GM19397 (cell line): Measurements from ENCODE around the gene MAP3K8.

Experiments used
- ATAC-seq: cut with Tn5 transposase; IDR thresholded peaks from one replicate; pipeline ENCODE4 v1.9.1; 2021; ENCODE audit warnings: mild to moderate bottlenecking, moderate library complexity; ENCODE audit not compliant: unreplicated experiment

Gene MAP3K8

DNA sequence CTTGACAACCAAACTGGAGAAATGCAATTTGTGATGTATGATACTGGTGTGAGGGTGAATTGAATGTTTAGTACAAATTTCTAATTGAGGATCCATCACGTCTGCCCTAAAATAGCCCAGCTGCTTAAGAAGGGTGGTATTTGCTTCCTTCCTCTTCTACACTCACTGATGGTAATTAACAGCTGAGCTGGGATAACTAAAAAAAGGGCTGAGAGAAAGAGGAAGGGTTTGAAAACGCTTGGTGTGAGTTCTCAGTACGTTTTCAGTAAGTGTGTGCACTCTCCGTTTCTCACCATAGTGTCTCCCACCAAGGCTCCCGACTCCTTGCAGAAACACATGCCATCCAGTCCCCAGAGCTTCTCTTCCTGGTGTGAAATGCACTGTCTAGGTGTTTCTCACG is 54.3 kb downstream of the MAP3K8 start:
- ATAC-seq, result no peak

DNA sequence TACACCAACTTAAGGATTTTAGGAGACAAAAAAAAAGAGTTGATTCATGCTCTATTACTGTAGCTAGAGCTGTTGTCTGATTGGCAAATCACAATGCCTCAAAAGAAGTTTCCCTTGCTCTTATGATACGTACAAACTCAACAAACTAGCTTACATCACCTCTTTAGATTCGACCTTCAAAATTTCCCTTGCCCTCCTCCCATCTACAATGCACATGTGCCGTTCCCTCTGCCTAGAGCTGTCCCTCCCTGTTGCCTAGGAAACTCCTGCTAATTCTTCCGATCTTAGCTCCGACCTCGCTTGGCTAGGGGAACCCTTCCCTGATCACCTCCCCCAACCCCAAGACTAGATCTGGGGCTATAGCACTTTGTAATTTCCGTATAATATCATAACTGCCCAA is 55.4 kb downstream of the MAP3K8 start:
- ATAC-seq, result no peak

DNA sequence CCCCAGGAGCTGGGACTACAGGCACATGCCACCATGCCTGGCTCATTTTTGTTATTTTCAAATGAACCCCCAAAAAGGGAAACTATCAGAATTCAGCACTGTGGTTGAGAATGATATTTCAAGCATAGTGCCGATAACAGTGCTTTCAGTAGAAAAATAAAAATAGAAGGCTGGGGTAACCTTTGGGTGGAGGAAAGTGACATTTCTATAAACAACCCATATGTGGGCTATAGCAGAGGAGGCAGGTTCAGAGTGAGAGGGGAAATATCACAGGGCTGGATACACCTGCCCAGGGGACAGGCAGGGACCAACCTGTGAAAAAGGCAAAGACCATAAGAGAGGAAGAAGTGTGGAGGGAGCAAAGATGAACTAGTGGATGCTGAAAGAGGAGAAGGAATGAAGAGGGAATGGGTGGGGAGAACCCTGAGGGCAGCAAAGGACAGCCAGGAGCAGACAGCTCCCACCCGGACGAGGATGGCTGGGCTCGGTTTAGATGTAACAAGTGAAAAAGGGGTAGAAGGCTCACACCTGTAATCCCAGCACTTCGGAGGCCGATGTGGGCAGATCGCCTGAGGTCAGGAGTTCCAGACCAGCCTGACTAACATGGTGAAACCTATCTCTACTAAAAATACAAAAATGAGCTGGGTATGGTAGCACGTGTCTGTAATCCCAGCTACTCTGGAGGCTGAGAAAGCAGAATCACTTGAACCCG is 56.5 kb downstream of the MAP3K8 start:
- no peak for ATAC-seq

DNA sequence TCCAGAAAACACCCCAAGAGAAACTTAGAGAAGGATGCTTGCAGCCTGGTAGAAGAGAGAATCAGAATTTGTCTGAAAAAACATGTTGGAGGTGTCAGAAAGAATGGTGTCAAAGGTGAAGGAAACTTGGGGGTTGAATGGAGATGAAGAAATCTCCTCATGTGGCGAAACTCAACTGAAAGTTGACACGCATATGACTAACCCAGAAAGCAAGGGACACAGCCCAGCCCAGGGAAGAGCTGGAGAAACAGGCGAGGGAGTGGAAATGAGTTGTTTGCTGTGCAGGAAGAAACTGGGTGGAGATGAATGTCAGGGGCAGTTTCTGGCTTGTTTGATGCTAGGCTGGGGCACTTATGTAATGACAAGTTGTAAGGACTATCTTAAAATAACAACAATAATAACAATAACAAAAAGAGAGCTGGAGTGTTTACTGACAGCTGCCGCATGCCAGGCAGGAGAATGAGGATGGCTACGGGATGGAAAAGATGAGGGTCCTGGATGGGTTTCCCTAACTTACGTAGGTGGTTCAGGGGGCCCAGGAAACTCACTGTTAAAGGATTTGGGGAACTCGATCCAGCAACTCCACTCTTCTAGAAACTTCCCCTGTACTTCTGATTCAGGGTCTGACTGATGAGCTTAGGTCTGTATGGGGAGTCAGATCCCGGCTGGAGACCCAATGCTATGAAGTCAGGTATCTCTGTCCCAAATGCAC is 57.4 kb downstream of the MAP3K8 start:
- ATAC-seq, result no peak

DNA sequence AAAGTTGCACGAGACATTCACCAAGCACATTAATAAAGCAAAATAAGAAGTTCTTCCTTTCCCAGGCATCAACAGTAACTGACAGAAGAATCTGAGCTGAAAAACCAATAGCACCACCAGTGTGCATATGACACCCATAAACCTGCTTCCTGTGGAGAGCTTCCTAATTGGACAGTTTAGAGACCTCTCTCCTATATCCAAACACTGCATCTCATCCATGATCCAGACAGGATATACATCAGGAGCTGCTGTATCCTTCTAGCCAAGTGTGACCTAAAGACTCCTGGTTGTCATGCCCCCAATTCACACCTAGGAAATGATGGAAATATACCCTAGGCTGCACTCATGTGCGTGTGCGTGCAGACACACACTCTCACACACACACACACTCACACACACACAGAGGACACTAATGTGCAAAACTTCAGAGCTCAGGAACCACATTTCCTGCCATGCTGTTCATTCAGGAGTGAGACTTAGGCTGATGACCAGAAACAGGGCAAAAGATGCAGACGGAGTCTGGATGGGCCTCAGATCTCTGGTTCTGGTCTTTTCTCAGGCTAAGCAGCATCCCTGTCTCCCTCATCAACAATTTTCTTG is 58.0 kb downstream of the MAP3K8 start:
- no peak for ATAC-seq

DNA sequence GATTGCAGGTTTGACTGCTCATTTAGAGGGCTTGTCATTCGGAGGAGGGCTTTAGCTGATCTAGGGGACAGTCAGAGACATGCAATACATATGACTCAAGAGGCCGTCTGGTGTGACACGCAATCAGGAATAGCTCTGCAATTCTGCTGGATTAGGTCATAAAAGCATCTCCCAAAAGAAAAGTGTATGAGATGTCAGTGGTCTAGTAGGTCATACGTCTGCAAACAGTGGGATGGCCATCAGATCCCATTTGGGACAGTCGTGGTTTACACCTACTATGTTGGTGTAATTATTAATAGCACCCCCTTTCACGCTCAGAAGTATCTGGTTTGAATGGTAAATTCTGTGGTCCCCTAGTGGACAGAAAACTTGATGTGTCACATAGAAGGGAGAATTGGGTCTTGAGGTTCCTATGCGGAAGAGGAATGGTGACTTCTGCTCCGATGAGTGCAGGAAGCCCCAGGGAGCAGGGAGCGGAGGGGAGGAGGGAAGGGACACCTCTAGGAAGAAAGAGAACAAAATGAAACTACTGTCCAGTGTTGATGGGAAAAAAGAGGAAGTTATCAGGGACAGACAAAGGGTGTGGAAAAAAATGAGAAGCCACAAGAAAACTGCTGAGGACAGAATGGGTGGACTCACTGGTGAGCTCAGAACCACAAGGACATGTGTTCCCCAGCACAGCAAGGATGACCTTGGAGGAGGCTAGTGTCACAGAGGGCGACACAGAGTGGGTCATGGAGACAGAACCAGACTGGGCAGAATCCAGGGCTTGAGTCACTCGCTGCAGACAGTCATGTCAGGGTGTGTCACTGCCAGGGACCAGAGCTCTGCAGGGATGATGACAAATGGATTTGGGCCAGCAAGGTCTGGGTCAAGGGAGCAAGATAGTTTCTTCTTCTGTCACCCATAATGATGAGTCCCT is 59.9 kb downstream of the MAP3K8 start:
- peak; percentile 38 for ATAC-seq

DNA sequence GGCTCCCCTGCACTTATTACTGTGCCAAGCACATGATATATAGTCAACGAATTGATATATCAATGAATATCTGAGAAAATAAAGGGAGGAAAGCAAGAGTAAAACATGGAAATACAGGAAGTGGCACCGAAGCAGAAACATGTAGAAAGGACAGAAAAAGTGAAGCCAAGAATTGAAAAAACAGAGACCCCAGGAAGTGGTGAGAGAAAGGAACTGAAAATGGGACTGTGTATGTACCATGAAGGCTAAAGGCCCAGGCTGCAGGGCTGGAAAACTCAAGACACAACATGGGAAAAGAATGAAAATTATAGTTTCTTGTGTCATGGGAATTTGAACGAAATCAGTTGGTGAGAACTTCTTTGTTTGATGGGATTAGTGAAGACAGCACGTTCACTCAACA is 60.6 kb downstream of the MAP3K8 start:
- ATAC-seq, result no peak

DNA sequence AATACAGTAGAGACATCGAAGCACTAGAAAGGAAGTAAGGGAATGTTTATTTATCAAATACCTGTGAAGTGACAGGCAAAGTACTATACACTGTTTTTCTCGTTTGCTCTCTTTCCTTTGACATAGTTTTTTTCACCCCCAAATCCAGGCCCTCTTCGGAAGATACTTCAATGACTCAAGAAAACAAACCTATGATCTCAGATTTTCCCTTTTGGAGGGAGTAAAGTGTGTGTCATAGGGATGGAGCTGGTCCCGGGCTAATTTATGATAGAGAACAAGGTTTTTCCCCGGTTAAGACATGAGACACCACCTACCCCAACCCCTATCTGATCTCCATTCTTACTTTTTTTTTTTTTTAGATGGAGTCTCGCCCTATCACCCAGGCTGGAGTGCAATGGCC is 61.7 kb downstream of the MAP3K8 start:
- no peak for ATAC-seq

DNA sequence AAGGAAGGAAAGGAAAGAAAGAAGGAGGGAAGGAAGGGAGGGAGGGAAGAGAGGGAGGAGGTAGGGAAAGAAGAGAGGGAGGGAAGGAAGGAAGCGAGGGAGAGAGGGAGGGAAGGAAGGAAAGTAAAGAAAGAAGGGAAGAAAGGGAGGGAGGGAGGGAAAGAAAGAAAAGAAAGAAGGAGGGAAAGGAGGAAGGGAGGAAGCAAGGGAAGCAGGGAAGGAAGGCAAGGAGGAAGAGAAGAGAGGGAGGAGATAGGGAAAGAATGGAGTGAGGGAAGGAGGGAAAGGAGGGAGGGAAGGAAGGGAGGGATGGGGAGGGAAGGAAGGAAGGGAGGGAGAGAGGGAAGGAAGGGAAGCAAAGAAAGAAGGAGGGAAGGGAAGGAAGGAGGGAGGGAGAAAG is 65.8 kb downstream of the MAP3K8 start:
- no peak for ATAC-seq

DNA sequence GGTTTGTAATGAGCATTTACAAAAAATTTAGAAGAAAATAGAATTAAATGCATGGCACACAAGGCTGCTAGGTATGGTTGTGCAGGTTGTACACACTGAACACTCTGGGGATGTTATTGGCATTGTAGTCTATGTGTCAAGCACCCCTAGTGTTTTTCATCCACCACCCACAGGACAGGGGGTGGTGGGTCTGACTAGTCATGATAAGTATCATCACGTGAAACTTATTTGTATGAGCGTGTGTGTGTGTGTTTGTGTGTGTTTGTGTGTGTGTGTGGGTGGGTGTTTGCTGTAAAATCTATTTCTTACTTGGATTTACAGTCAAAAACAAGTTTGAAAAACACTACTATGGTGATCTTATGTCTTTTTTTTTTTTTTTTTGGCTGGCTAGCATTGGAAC is 66.5 kb downstream of the MAP3K8 start:
- ATAC-seq, result no peak

DNA sequence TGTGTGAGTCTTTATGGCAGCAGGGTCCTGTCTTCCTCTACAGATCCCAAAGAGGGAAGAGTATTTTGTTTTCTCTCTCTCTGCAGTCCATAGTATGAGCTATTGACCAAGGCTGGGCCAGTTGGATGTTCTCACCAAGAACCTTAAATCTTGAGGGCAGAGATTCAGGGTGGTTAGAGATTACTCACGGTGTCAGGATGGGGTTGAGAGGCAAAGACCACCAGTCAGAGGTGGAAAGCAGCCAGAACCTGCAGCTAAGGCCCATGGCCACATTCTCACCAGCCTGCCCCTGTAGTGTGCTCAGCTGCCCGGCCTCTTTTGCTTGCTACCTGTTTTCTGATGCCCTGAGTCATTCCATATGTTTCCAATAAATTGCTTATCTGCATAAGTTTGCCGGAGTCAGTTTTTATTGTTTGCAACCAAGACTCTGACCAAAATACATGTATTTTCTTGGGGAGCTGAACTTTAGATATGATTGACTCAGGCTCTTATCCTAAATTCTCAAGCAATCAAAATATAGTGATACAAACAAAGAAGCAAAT is 67.0 kb downstream of the MAP3K8 start:
- ATAC-seq, result no peak

DNA sequence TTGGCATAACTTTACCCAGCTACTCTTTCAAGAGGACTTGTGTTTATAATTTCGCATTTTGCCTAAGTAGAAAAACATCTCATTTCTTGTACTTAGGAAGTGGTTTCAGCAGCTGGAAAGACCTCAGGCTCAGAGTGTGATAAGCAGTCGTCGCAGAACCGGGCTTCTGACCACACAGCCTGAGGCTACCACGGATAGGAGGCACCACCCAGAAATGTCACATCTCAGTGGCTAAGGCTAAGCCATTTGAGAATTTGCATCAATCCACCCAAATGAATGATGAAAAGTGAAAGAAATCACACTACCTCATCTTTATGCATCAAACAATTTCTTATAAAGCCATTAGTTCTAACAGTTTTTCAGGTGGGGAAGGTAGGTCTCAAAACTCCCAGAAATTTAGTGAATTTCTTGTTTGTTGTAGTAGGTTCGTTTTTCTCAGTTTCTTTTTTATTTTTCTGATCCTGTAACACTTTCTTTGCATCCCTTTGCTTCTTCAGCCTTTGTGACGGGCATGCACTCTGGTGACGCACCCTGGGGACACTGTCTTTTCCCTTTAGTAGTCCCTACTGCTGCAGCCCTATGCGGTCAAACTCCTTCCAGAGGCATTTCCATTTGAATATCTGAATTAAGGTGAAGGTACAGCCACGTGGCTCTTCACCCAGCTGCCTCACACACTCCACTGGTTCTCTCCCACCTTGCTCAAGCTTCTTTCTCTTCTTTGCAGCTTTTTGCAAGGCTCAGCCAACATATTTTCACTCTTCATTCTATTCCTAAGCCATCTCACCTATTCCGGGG is 68.5 kb downstream of the MAP3K8 start:
- peak; percentile 75 for ATAC-seq

DNA sequence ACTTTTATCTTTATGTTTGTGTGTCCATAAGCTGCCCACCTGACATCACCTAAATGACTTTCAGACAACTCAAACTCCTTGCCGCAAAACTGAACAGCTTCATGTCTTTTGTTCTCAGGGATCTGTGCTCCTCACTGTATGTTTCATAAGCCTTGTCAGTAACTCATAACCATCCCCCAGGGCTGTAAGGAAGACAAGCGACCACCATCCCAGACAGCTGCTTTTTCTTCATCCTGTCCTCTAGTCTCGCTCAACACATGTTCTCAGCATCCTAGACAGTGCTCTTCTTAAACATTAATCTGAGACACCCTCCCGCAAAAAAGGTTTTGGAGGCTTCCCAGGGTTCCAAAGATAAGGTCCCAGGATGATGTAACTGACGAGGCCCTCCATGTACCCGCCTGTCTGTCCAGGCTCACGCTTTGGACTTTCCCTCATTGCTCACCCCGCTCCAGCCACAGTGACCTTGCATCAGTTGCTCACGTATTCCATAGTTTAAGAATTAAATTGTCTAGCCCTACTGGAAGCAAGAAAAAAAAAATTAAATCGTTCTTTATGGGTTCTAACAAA is 69.8 kb downstream of the MAP3K8 start:
- ATAC-seq, result no peak

DNA sequence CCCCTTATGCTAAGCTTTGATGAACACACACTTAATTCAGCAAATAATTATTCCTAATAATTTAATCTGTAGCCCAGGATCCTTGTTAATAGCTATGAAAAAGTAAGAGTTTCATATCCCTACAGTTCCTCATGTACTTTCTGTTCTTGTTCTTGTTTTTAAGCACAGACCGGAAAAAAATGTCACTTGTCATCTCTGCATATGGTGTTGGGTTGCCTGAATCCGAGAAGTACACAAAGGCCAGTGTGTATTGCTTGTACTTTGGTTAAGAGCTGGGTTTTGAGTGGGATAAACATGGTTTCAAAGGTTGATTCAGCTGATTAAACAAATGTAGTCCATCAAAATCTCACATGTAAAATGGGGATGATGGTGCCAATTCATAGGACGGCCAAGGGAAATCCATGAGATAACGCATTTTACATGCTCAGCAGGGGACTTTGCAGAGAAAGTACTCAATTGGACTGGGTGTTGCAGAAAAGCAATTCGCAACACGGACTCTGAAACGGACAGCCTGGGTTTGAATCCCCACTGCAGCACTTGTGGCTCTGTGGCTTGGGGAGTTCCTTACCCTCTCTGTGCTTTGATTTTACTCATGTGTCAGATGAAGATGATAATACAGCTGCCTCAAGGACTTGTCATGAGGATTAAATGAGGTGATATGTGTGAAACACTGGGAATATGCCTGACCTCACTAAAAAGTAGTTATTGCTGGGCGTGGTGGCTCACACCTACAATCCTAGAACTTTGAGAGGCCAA is 71.7 kb downstream of the MAP3K8 start:
- no peak for ATAC-seq

DNA sequence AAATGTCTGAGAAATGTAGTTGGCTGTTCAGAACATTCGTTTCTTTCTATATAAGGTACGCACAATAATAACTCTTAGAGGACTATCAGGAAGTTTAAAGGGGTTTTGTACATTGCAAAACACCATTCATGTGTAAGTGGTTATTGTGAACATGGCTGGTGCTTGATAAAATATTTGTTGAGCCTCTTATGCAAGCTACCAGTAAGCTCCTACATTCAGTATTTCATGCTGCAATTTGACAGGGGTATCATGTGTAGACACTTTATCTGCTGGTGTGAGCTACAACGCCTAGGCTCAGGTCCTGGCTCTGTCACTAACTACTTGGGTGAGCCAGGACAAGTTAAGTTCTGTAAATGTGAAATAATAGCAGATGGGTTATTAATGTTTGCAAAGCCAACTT is 75.5 kb downstream of the MAP3K8 start:
- ATAC-seq, result no peak

DNA sequence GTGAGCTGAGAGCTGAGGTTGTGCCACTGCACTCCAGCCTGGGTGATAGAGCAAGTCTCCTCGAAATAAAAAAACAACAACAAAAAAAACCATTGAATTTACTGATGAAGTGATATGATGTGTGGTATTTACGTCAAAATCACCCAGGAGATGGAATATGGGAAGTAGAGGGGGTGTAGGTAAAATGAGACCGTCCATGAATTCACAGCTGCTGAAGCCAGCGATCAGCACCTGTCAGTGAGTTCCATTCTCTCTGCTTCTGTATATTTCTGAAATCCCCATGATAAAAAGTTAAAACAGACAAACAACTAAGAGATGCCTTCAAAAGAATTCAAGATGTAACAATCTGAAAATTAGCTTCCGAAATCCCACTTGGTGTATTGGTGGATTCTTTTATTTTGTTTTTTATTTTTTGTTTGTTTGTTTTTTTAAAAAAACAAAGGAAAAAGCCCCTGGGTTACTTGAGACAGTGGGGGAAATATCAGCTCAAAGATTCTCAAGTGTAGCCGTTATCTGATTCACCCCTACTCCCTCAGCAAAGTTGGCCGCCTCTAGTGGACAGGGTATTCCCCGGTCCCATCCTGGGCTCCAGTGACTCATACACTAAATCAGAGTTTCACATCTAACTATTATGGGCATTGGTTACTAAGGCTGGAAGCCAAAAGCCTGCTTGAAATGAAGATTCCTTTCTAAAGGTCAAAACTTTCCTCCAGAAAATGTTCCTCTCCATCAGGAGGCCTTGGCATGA is 76.4 kb downstream of the MAP3K8 start:
- ATAC-seq, result peak; percentile 76

DNA sequence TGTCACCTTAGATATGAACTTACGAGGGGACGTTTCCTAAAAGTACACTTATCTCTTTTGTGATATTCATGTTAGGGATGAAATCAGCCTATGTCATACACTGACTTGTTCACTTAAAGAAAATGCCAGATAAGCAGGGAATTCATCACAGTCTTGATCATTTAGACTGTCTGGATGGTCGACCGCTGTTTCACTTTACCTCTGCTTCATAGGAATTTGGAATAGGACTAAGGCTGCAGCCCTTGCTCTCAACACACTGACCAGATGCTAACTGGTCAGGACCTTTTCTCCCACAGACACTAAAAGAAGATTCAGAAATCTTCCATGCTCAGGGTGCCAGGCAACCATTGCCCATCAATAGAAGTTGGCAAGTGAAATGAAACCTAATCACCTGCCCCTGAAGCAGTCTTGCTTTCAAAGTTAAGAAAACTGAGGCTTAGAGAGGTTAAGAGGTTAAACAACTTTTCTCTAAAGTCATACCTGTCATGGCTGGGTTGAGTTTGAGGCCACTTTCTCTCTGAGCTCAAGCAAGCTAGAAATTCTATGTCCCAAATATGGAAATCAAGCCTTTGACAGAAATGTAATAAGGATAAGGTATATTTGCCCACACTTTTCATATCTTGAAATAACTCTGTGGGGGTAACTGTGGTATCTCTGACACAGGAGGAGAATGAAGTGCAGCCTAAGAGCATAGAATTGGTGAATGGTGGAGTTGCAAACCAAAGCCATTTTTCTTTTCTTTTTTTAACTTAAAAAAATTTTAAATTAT is 77.1 kb downstream of the MAP3K8 start:
- ATAC-seq, result peak; percentile 40
